Naive thymus-derived CD4-positive, alpha-beta T cell (primary cell): Measurements from ENCODE around the gene DUSP22. TPM values are rescaled to one million over a fixed set of nuclear protein-coding genes. Genes with fewer than 3 reads are reported as not detected.
"Not testable (repeated sequence)": the region's sequence is repeated elsewhere in the genome, so short reads cannot be mapped to it uniquely, and the experiment has no call there.

Source experiments
- ATAC-seq: fragments of 150-1000 bp; cut with Tn5 transposase; 2 replicates; pipeline ENCODE4 v1.10.0; 2021; ENCODE audit warnings: mild to moderate bottlenecking, moderate library complexity
- CTCF ChIA-PET: fragments of 350-600 bp; sonication (Branson Sonifier 250); formaldehyde crosslinking; loops from one replicate; lab custom pipeline; 2021; ENCODE audit warnings: antibody characterized with exemption; lab: Charles Lee
- POLR2A ChIA-PET: fragments of 350-600 bp; sonication (Branson Sonifier 250); formaldehyde crosslinking; loops from one replicate; lab custom pipeline; 2021; ENCODE audit warnings: antibody characterized with exemption, inconsistent platforms; lab: Charles Lee
- DNase-seq, 9 donors: peaks; one replicate each; pipeline versions ENCODE4 v3.0.0 to v3.0.0-alpha.2; 2020 to 2022; ENCODE audit warnings: mixed read lengths in 1 of 9
- H3K27ac ChIP-seq: one replicate; pipeline ENCODE4 v1.7.0; 2013; ENCODE audit warnings: mild to moderate bottlenecking, low read depth, low read length, moderate library complexity
- H3K27me3 ChIP-seq, 2 donors: one replicate each; pipeline ENCODE4 v1.7.0; 2013; ENCODE audit warnings: low read length in 2 of 2, mild to moderate bottlenecking in 2 of 2, moderate library complexity in 2 of 2; ENCODE audit not compliant: control insufficient read depth in 2 of 2, insufficient read depth in 2 of 2
- H3K36me3 ChIP-seq, 3 experiments: 1 replicate in 2 of 3; 2 replicates in 1 of 3; pipeline ENCODE4 v1.7.0; 2013; ENCODE audit warnings: low read length in 3 of 3, mild to moderate bottlenecking in 3 of 3, moderate library complexity in 1 of 3; ENCODE audit not compliant: insufficient read depth in 3 of 3, control insufficient read depth in 2 of 3
- H3K4me1 ChIP-seq, 2 donors: one replicate each; pipeline ENCODE4 v1.7.0; 2013; ENCODE audit warnings: low read length in 2 of 2, mild to moderate bottlenecking in 2 of 2, moderate library complexity in 1 of 2; ENCODE audit not compliant: control insufficient read depth in 2 of 2, insufficient read depth in 2 of 2
- H3K4me3 ChIP-seq: 2 replicates; pipeline ENCODE4 v1.7.0; 2013; ENCODE audit warnings: mild to moderate bottlenecking, low read length
- H3K9me3 ChIP-seq, 3 experiments: 1 replicate in 2 of 3; 2 replicates in 1 of 3; pipeline ENCODE4 v1.7.0; 2013; ENCODE audit warnings: low read length in 3 of 3; ENCODE audit not compliant: control insufficient read depth in 2 of 3
- H3K27ac Mint-ChIP-seq, 9 donors: one replicate each; pipeline ENCODE4 v1.8.0; 2020 to 2022; ENCODE audit warnings: mixed read lengths in 9 of 9, mild to moderate bottlenecking in 8 of 9, moderate library complexity in 5 of 9, inconsistent platforms in 2 of 9
- H3K27me3 Mint-ChIP-seq, 5 donors: one replicate each; pipeline ENCODE4 v1.8.0; 2021 to 2022; ENCODE audit warnings: mixed read lengths in 5 of 5, mild to moderate bottlenecking in 1 of 5
- H3K36me3 Mint-ChIP-seq, 5 donors: one replicate each; pipeline ENCODE4 v1.8.0; 2020 to 2022; ENCODE audit warnings: mixed read lengths in 5 of 5, mild to moderate bottlenecking in 3 of 5, inconsistent platforms in 1 of 5
- H3K4me1 Mint-ChIP-seq, 7 donors: one replicate each; pipeline ENCODE4 v1.8.0; 2020 to 2022; ENCODE audit warnings: mixed read lengths in 7 of 7, mild to moderate bottlenecking in 3 of 7, inconsistent platforms in 1 of 7
- H3K4me3 Mint-ChIP-seq, 10 donors: one replicate each; pipeline ENCODE4 v1.8.0; 2020 to 2022; ENCODE audit warnings: mild to moderate bottlenecking in 10 of 10, mixed read lengths in 10 of 10, moderate library complexity in 6 of 10, inconsistent platforms in 2 of 10
- H3K9me3 Mint-ChIP-seq, 11 donors: one replicate each; pipeline ENCODE4 v1.8.0; 2020 to 2022; ENCODE audit warnings: mixed read lengths in 11 of 11, mild to moderate bottlenecking in 4 of 11, inconsistent platforms in 1 of 11, moderate library complexity in 1 of 11
- intact Hi-C, 2 donors: fragments of 100-400 bp; cut with micrococcal nuclease; formaldehyde crosslinking; loops; one replicate each; pipeline ENCODE4 v1.15.1; 2023
- polyA plus RNA-seq, 2 donors: library from polyadenylated mRNA; unstranded; fragments of 300-500 nt; fragmentation: Illumina TruSeq; gene quantifications; one replicate each; pipeline ENCODE4 v1.2.3, GENCODE V29; 2021
- total RNA-seq, 6 experiments: library from RNA in 5 of 6; stranded (reverse) in 5 of 6; gene quantifications; 1 replicate in 5 of 6; 2 replicates in 1 of 6; pipeline ENCODE4 v1.2.3 and lab custom pipeline; 2021 to 2026

The DUSP22 gene, protein sequence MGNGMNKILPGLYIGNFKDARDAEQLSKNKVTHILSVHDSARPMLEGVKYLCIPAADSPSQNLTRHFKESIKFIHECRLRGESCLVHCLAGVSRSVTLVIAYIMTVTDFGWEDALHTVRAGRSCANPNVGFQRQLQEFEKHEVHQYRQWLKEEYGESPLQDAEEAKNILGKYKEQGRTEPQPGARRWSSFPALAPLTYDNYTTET
- total RNA-seq = 10 to 100 TPM; 24.8 to 57.2 (median 51.0) TPM
- polyA plus RNA-seq = 10 to 100 TPM; 30.6 to 36.6 TPM
- 38.5 reads per million, percentile 65 among the genes with 10 or more reads in this experiment for total RNA-seq (lab: John Stamatoyannopoulos, UW)

DNA sequence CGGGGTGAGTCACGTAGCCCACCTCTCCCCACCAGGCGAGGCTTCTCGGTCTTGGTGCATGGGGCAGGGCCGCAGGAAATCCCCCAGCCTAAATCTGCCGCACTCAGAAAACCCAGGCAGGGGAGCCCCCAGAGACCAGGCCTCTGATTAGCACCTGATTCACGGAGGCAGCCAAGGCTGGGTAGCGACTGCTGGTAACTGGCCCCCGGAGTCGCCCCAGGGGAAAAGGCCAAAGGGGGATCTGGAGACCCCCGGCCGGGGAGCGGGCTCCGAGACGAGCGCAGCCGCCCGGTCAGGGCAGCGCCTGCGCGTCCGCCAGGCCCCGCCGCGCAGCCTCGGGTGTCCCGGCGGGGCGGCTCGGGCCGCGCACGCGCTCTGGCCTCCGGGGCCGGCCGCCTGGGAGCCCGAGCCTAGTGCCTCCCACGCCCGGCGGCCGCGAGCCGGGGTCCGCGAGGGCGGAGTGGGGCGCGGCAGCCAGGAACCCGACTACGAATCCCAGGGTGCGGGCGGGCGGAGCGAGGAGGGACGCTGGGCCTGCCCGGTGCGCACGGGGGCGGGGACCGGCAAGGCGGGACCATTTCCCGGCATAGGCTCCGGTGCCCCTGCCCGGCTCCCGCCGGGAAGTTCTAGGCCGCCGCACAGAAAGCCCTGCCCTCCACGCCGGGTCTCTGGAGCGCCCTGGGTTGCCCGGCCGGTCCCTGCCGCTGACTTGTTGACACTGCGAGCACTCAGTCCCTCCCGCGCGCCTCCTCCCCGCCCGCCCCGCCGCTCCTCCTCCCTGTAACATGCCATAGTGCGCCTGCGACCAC, at the start of gene DUSP22:
TSS of gene DUSP22 (plus strand) at position 791 of the 809 bp plus-strand sequence. CDS start 53 bp downstream, outside the sequence.
- H3K27ac Mint-ChIP-seq = peak within 1 kb of the TSS; percentile 86 to 98 (median 94)
- peak; percentile 52 to 95 (median 78) for DNase-seq
- Histone ChIP-seq H3K36me3 (no peaks in the 10 kb centered on the region), H3K27me3 (no peaks in the 10 kb centered on the region), H3K27ac (peak within 1 kb of the TSS; percentile 82), H3K4me3 (peak within 1 kb of the TSS; percentile 63), H3K4me1 (peaks cover 9 to 26% of the 10 kb centered on the region in 2 donors), H3K9me3 (no peaks in the 10 kb centered on the region)
- H3K4me1 Mint-ChIP-seq = peaks cover 31 to 63% (median 47%) of the 10 kb centered on the region in 7 donors
- peaks cover 0 to 7% (median 0%) of the 10 kb centered on the region in 11 donors for H3K9me3 Mint-ChIP-seq
- ChIA-PET CTCF (no interaction called here), POLR2A (interaction anchor here (1.0 to 1.7 kb wide), 3 partner anchors 33 to 113 kb away, joined by 3 to 6 read pairs (median 3); no protein-coding TSS in a partner anchor)
- H3K36me3 Mint-ChIP-seq = peaks cover 0 to 2% (median 0%) of the 10 kb centered on the region in 5 donors
- peak; percentile 74 for ATAC-seq
- H3K27me3 Mint-ChIP-seq = no peaks in the 10 kb centered on the region
- peak within 1 kb of the TSS; percentile 85 to 97 (median 93) for H3K4me3 Mint-ChIP-seq
- intact Hi-C loops = loop anchor here (1.0 to 10.0 kb wide), 16 partner anchors 40 to 419 kb away; partner anchors contain the start of genes EXOC2 (in 2 of the 2) and IRF4 (in 1 of the 2)

DNA sequence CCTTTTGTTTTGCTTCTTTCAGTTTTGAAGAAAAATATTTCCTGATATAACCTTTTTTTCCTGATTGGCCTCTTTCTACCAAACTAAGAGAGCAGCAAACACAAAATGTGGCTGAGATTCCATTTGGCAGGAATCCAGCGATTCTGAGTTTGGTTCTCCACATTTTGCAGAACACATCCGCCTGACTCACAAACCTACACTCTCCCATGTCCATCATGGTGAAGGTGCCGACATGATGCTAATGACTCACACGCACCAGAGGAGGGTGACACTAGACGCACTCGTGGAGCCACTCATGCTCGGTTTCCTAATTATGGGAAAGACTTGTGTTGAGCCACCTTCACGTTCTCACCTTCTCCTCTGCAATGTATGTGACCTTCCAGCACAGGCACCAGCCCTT, 45.9 kb upstream of the DUSP22 start:
- CTCF ChIA-PET = no interaction called here
- Histone ChIP-seq H3K9me3 (no peaks in the 10 kb centered on the region), H3K36me3 (no peaks in the 10 kb centered on the region), H3K4me3 (no peak overlapping the region), H3K27me3 (no peaks in the 10 kb centered on the region), H3K4me1 (peaks cover 0 to 7% of the 10 kb centered on the region in 2 donors), H3K27ac (no peak overlapping the region)
- Mint-ChIP-seq H3K4me3 (no peak overlapping the region), H3K9me3 (peaks cover 0 to 12% (median 0%) of the 10 kb centered on the region in 11 donors), H3K27ac (no peak overlapping the region), H3K4me1 (peaks cover 7 to 10% (median 8%) of the 10 kb centered on the region in 7 donors), H3K36me3 (peaks cover 0 to 4% (median 0%) of the 10 kb centered on the region in 5 donors), H3K27me3 (peaks cover 0 to 2% (median 0%) of the 10 kb centered on the region in 5 donors)
- ATAC-seq (no peak), DNase-seq (no peak)
- intact Hi-C loops = no loop called here
- POLR2A ChIA-PET = no interaction called here

DNA sequence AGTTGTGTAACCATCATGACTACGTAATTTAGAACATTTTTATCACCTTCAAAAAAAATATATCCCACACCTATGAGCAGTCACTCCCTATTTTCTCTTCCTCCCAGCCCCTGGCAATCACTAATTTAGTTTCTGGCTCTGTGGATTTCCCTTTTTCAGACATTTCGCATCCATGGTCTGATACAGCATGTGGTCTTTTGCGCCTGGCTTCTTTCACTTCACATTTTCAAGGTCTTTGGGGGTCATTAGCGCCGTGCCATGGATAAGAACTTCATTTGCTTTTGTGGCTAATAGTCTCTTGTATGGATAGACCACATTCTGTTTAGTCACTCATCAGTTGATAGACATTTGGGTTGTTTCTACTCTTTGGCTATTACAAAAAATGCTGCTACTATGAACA, 44.9 kb upstream of the DUSP22 start:
- Mint-ChIP-seq H3K27me3 (peaks cover 0 to 2% (median 0%) of the 10 kb centered on the region in 5 donors), H3K4me1 (peaks cover 13 to 19% (median 16%) of the 10 kb centered on the region in 7 donors), H3K9me3 (peaks cover 0 to 12% (median 0%) of the 10 kb centered on the region in 11 donors), H3K27ac (no peak overlapping the region), H3K4me3 (no peak overlapping the region), H3K36me3 (peaks cover 0 to 4% (median 0%) of the 10 kb centered on the region in 5 donors)
- Histone ChIP-seq H3K36me3 (no peaks in the 10 kb centered on the region), H3K27me3 (no peaks in the 10 kb centered on the region), H3K27ac (no peak overlapping the region), H3K4me3 (no peak overlapping the region), H3K9me3 (no peaks in the 10 kb centered on the region), H3K4me1 (peaks cover 0 to 7% of the 10 kb centered on the region in 2 donors)
- ATAC-seq = no peak
- intact Hi-C loops = no loop called here
- ChIA-PET POLR2A (no interaction called here), CTCF (no interaction called here)
- no peak for DNase-seq

DNA sequence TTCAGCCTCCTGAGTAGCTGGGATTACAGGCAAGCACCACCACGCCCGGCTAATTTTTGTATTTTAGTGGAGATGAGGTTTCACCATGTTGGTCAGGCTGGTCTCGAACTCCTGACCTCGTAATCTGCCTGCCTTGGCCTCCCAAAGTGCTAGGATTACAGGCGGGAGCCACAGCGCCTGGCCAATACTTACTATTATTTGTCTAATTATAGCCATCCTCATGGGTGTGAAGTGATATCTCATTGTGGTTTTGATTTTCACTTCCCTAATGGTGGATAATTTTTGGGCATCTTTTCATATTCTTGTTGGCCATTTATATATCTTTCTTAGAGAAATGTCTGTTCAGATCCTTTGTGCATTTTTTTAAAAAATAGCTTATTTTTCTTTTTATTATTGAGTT, 44.2 kb upstream of the DUSP22 start:
- H3K27ac ChIP-seq, ATAC-seq, H3K27me3 Mint-ChIP-seq, intact Hi-C loops, H3K4me3 ChIP-seq, H3K27ac Mint-ChIP-seq, DNase-seq, H3K36me3 ChIP-seq, H3K4me3 Mint-ChIP-seq, POLR2A ChIA-PET, H3K9me3 ChIP-seq, H3K27me3 ChIP-seq, H3K9me3 Mint-ChIP-seq, H3K4me1 ChIP-seq, CTCF ChIA-PET, H3K36me3 Mint-ChIP-seq: not testable (repeated sequence)
- peaks cover 13 to 26% (median 23%) of the 10 kb centered on the region in 7 donors for H3K4me1 Mint-ChIP-seq

DNA sequence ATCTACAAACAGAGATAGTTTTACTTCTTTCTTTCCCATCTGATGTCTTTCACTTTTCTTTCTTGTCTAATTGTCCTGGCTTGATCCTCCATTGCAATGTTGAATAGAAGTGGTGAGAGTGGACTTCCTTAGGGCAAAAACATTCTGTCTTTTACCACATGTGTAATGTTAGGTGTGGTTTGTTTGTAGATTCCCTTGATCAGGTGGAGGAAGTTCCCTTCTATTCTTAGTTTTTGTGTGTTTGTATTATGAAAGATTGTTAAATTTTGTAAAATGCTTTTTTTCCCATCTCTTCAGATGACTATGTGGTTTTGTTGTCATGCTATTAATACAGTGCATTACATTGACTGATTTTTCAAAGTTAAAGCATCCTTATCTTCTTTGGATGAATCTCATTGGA, 41.6 kb upstream of the DUSP22 start:
- Mint-ChIP-seq H3K27me3 (no peaks in the 10 kb centered on the region), H3K36me3 (peaks cover 0 to 2% (median 0%) of the 10 kb centered on the region in 5 donors), H3K27ac (peak overlapping the region in 2 of 9 donors; percentile 0 to 10), H3K4me1 (peaks cover 19 to 31% (median 28%) of the 10 kb centered on the region in 7 donors), H3K9me3 (peaks cover 0 to 3% (median 0%) of the 10 kb centered on the region in 11 donors), H3K4me3 (peak overlapping the region in 3 of 10 donors; percentile 6 to 10 (median 9))
- H3K4me1 ChIP-seq = peaks cover 7 to 10% of the 10 kb centered on the region in 2 donors
- intact Hi-C loops = loop anchor here in 1 of 2 donors (5.0 kb wide), 1 partner anchor 42 kb away; the partner anchor contains the start of gene DUSP22
- CTCF ChIA-PET = interaction anchor here (0.7 kb wide), 1 partner anchor 58 kb away, joined by 3 read pairs; no protein-coding TSS in a partner anchor
- no peak for ATAC-seq
- no peaks in the 10 kb centered on the region for H3K9me3 ChIP-seq
- no peaks in the 10 kb centered on the region for H3K27me3 ChIP-seq
- no peak overlapping the region for H3K4me3 ChIP-seq
- POLR2A ChIA-PET = interaction anchor here (0.7 kb wide), 1 partner anchor 10 kb away, joined by 3 read pairs; no protein-coding TSS in a partner anchor
- no peaks in the 10 kb centered on the region for H3K36me3 ChIP-seq
- no peak overlapping the region for H3K27ac ChIP-seq
- DNase-seq = no peak

DNA sequence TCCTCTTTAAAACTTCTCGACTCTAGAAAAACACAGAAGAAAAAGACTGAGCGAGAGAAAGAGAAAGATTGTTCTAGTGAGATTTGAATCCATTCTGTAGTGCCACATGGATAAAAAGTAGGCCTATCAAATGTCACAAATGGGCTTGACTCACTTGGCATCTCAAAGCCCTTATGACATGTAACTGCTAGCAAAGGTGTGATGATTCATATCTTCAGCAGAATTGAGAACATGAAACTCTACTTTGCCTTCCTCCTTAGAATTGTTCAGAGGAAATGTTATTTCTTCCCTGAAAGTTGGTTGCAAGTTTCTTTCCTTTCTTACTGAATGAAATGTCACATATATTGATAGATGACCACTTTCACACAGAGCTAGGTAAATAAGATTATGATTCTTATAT, 40.4 kb upstream of the DUSP22 start:
- POLR2A ChIA-PET = no interaction called here

More for the DNA sequence above, 40.4 kb upstream of the DUSP22 start:
- Mint-ChIP-seq H3K27me3 (no peaks in the 10 kb centered on the region), H3K36me3 (peaks cover 0 to 2% (median 0%) of the 10 kb centered on the region in 5 donors), H3K27ac (peak overlapping the region in 2 of 9 donors; percentile 44 to 77), H3K4me3 (peak overlapping the region in 1 of 10 donors; percentile 3), H3K4me1 (peaks cover 19 to 36% (median 32%) of the 10 kb centered on the region in 7 donors), H3K9me3 (peaks cover 0 to 3% (median 0%) of the 10 kb centered on the region in 11 donors)
- intact Hi-C loops = loop anchor here in 1 of 2 donors (2.0 to 5.0 kb wide), 3 partner anchors 15 to 40 kb away; partner anchors contain the start of gene DUSP22
- CTCF ChIA-PET = no interaction called here
- ATAC-seq = peak; percentile 32
- no peaks in the 10 kb centered on the region for H3K27me3 ChIP-seq
- H3K36me3 ChIP-seq = no peaks in the 10 kb centered on the region
- no peaks in the 10 kb centered on the region for H3K9me3 ChIP-seq
- H3K4me3 ChIP-seq = no peak overlapping the region
- H3K4me1 ChIP-seq = peaks cover 7 to 11% of the 10 kb centered on the region in 2 donors
- no peak for DNase-seq
- no peak overlapping the region for H3K27ac ChIP-seq
